ENCODE data around the gene N4BP3.
"Not testable (repeated sequence)": the region's sequence is repeated elsewhere in the genome, so short reads cannot be mapped to it uniquely, and the experiment has no call there.

The N4BP3 gene

GRCh38 chr5:178074266-178074952 lies 38.9 kb upstream of the N4BP3 start:
- DNase-seq (ENCODE audit: extremely low spot score): no peak
- ChIA-PET CTCF (interaction anchor here (0.8 to 8.3 kb wide), 17 partner anchors 7 to 130 kb away, joined by 3 to 155 read pairs (median 19); partner anchors contain the start of genes HNRNPAB and NHP2), POLR2A (interaction anchor here (0.7 kb wide), 1 partner anchor 89 kb away, joined by 4 read pairs; no protein-coding TSS in a partner anchor)
- TF ChIP-seq CTCF (IDR thresholded peaks at IDR 0.05; ENCODE audit: control extremely low read depth, extremely low read depth, low read depth, missing control alignments): no peak

GRCh38 chr5:178076965-178077364 lies 36.4 kb upstream of the N4BP3 start:
- DNase-seq (ENCODE audit: extremely low spot score); POLR2A ChIA-PET: not testable (repeated sequence)
- CTCF ChIA-PET: interaction anchor here (1.0 to 8.3 kb wide), 13 partner anchors 14 to 91 kb away, joined by 4 to 155 read pairs (median 20); partner anchors contain the start of gene NHP2

- DNase-seq (ENCODE audit: extremely low spot score): no peak
- TF ChIP-seq CTCF (IDR thresholded peaks at IDR 0.05; ENCODE audit: control extremely low read depth, extremely low read depth, low read depth, missing control alignments): no peak
- ChIA-PET CTCF (interaction anchor here (1.0 to 8.3 kb wide), 12 partner anchors 13 to 90 kb away, joined by 3 to 155 read pairs (median 16); partner anchors contain the start of gene NHP2), POLR2A (no interaction called here)
Observed at GRCh38 chr5:178077751-178078150, 35.6 kb upstream of the N4BP3 start.

GRCh38 chr5:178078197-178079010 lies 34.9 kb upstream of the N4BP3 start:
- DNase-seq (ENCODE audit: extremely low spot score): no peak
- ChIA-PET POLR2A (interaction anchor here (0.7 kb wide), 1 partner anchor 267 kb away, joined by 3 read pairs; no protein-coding TSS in a partner anchor), CTCF (interaction anchor here (1.0 to 8.3 kb wide), 11 partner anchors 12 to 89 kb away, joined by 3 to 155 read pairs (median 22); partner anchors contain the start of gene NHP2)
- no peak for TF ChIP-seq CTCF (IDR thresholded peaks at IDR 0.05; ENCODE audit: control extremely low read depth, extremely low read depth, low read depth, missing control alignments)

- CTCF ChIA-PET: interaction anchor here (1.1 to 1.5 kb wide), 2 partner anchors 63 to 65 kb away, joined by 3 read pairs; no protein-coding TSS in a partner anchor
- DNase-seq (ENCODE audit: extremely low spot score): no peak
- no peak for TF ChIP-seq CTCF (IDR thresholded peaks at IDR 0.05; ENCODE audit: control extremely low read depth, extremely low read depth, low read depth, missing control alignments)
- POLR2A ChIA-PET: no interaction called here
Observed at GRCh38 chr5:178080056-178080455, 33.3 kb upstream of the N4BP3 start.

GRCh38 chr5:178080618-178081410 lies 32.5 kb upstream of the N4BP3 start:
- ChIA-PET POLR2A (no interaction called here), CTCF (interaction anchor here (1.2 kb wide), 1 partner anchor 10 kb away, joined by 4 read pairs; no protein-coding TSS in a partner anchor)
- TF ChIP-seq CTCF (IDR thresholded peaks at IDR 0.05; ENCODE audit: control extremely low read depth, extremely low read depth, low read depth, missing control alignments): no peak
- no peak for DNase-seq (ENCODE audit: extremely low spot score)

Measured in GM10248 (cell line).